ENCODE measurements around the gene RPS25. TPM values are rescaled to one million over a fixed set of nuclear protein-coding genes. Genes with fewer than 3 reads are reported as not detected.

Gene RPS25
- total and polyA plus RNA-seq, 10 donors, result 945 to 5,214 (median 1,205) TPM

DNA sequence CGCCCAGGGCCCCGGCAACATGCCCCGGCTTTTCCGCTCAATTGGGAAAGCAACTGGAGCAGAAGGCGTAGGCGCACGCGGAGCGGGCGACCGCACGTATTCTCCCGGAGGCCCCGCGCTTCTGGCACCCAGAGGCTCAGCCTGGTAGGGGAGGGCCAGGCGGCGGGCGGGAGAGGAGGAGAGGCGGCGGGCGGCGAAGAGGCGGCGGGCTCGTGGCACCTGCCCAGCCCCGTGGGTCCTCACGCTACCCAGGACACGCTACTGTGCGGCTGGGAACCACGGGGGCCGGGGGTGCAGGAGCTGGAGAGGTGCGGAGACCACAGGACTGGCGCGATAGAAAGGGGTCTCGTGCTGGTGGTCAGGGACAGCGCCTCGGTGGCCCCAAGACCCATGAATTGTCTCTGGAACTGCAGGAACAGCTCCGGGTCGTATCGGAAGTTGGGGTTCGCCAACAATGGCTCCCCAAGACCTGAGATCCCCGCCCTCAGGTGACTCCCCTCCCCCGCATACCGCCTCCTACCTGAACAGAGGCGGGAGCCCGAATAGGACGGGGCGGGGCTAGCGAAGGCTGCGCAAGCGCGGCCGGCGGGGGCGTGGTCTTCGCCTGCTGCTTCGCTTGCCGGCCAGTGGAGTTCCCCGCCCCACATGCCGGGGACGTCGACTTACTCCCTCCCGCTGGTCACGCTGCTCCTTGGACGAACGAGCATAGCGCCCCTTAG lies 12.3 kb upstream of the RPS25 start, which contains the start of gene SLC37A4:
SLC37A4 (minus strand) TSS at position 549 of the 719 bp plus-strand sequence.
- intact Hi-C loops (cut with DNase I; ENCODE audit: low total_unique reads), result no loop called here
- Histone ChIP-seq H3K27me3 (replicated peaks in 1 of 7) (no peaks in the 10 kb centered on the region), H3K27ac (peak within 1 kb of the TSS; percentile 64 to 87 (median 76)), H3K9me3 (no peaks in the 10 kb centered on the region), H3K36me3 (peaks cover 0 to 31% (median 5%) of the 10 kb centered on the region in 6 donors), H3K4me3 (peak within 1 kb of the TSS; percentile 63 to 83 (median 72)), H3K4me1 (peaks cover 9 to 42% (median 29%) of the 10 kb centered on the region in 6 donors)
- WGBS, 5 donors, result 0 to 1% (median 0%) methylated on average over 22 to 67 of the region's 67 CpGs
- DNase-seq, result peak; percentile 100
- no peak for TF ChIP-seq POLR2A (IDR thresholded peaks at IDR 0.05)
- peak; percentile 89 to 91 (median 90) for TF ChIP-seq POLR2AphosphoS5 (IDR thresholded peaks at IDR 0.05)
- TF ChIP-seq, protein P1, sequence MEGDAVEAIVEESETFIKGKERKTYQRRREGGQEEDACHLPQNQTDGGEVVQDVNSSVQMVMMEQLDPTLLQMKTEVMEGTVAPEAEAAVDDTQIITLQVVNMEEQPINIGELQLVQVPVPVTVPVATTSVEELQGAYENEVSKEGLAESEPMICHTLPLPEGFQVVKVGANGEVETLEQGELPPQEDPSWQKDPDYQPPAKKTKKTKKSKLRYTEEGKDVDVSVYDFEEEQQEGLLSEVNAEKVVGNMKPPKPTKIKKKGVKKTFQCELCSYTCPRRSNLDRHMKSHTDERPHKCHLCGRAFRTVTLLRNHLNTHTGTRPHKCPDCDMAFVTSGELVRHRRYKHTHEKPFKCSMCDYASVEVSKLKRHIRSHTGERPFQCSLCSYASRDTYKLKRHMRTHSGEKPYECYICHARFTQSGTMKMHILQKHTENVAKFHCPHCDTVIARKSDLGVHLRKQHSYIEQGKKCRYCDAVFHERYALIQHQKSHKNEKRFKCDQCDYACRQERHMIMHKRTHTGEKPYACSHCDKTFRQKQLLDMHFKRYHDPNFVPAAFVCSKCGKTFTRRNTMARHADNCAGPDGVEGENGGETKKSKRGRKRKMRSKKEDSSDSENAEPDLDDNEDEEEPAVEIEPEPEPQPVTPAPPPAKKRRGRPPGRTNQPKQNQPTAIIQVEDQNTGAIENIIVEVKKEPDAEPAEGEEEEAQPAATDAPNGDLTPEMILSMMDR (IDR thresholded peaks at IDR 0.05 in 8 of 11, conservative IDR thresholded peaks at IDR 0.05 in 3 of 11), result peak in 7 of 11 experiments; percentile 90 to 97 (median 95)

GRCh38 chr11:119030029-119030328 lies 11.8 kb upstream of the RPS25 start:
- WGBS, 5 donors, result 3 to 12% (median 7%) methylated on average over 4 to 13 of the region's 13 CpGs
- intact Hi-C loops (cut with DNase I; ENCODE audit: low total_unique reads), result no loop called here
- peak overlapping the region; percentile 63 to 83 (median 72) for H3K4me3 ChIP-seq
- no peak for TF ChIP-seq POLR2A (IDR thresholded peaks at IDR 0.05)
- no peak for TF ChIP-seq POLR2AphosphoS5 (IDR thresholded peaks at IDR 0.05)
- TF ChIP-seq, protein P1 (IDR thresholded peaks at IDR 0.05 in 8 of 11, conservative IDR thresholded peaks at IDR 0.05 in 3 of 11), result no peak
- peaks cover 9 to 47% (median 33%) of the 10 kb centered on the region in 6 donors for H3K4me1 ChIP-seq
- no peaks in the 10 kb centered on the region for H3K27me3 ChIP-seq (replicated peaks in 1 of 7)
- no peaks in the 10 kb centered on the region for H3K9me3 ChIP-seq
- H3K27ac ChIP-seq, result peak overlapping the region; percentile 64 to 87 (median 76)
- DNase-seq, result no peak
- peaks cover 0 to 36% (median 10%) of the 10 kb centered on the region in 6 donors for H3K36me3 ChIP-seq

- intact Hi-C loops (cut with DNase I; ENCODE audit: low total_unique reads), result no loop called here
- Histone ChIP-seq H3K36me3 (peaks cover 0 to 41% (median 15%) of the 10 kb centered on the region in 6 donors), H3K27ac (peak overlapping the region in 6 of 8 donors; percentile 72 to 87 (median 80)), H3K9me3 (no peaks in the 10 kb centered on the region), H3K27me3 (replicated peaks in 1 of 7) (no peaks in the 10 kb centered on the region), H3K4me1 (peaks cover 14 to 52% (median 37%) of the 10 kb centered on the region in 6 donors), H3K4me3 (peak overlapping the region; percentile 63 to 83 (median 72))
- TF ChIP-seq, protein P1 (IDR thresholded peaks at IDR 0.05 in 8 of 11, conservative IDR thresholded peaks at IDR 0.05 in 3 of 11), result no peak
- TF ChIP-seq POLR2AphosphoS5 (IDR thresholded peaks at IDR 0.05) (no peak), POLR2A (IDR thresholded peaks at IDR 0.05) (no peak)
- 59 to 66% (median 64%) methylated on average over 10 of the region's 10 CpGs for WGBS, 5 donors
- DNase-seq, result peak; percentile 59
Measured at GRCh38 chr11:119029340-119030028, 11.3 kb upstream of the RPS25 start.

DNA sequence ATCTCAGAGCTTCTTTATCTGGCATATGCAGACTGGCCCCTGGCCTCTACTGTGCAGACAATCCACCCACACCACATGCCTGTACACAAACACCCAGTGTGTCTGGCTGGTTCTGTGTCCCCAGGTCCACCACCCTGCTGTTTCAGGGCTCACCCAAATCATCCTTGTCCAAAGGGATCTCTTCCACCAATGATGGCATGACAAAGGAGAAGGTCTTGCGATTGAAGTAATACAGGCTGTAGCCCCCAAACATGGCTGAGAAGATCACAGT lies 10.9 kb upstream of the RPS25 start:
- TF ChIP-seq, protein P1 (IDR thresholded peaks at IDR 0.05 in 8 of 11, conservative IDR thresholded peaks at IDR 0.05 in 3 of 11), result no peak
- TF ChIP-seq POLR2A (IDR thresholded peaks at IDR 0.05), result no peak
- no peak for TF ChIP-seq POLR2AphosphoS5 (IDR thresholded peaks at IDR 0.05)
- WGBS, 5 donors, result 70 to 95% (median 93%) methylated on average over 1 of the region's 1 CpG
- no peaks in the 10 kb centered on the region for H3K9me3 ChIP-seq
- H3K36me3 ChIP-seq, result peaks cover 0 to 46% (median 20%) of the 10 kb centered on the region in 6 donors
- peak overlapping the region in 2 of 8 donors; percentile 77 to 83 for H3K4me3 ChIP-seq
- intact Hi-C loops (cut with DNase I; ENCODE audit: low total_unique reads), result no loop called here
- no peaks in the 10 kb centered on the region for H3K27me3 ChIP-seq (replicated peaks in 1 of 7)
- H3K27ac ChIP-seq, result peak overlapping the region in 6 of 8 donors; percentile 26 to 87 (median 80)
- DNase-seq, result peak; percentile 48
- H3K4me1 ChIP-seq, result peaks cover 14 to 57% (median 40%) of the 10 kb centered on the region in 6 donors
